HFF-Myc (cell line): ENCODE measurements around the gene SYNPO2L.

ENCODE experiments used
- DNase-seq: peaks from one replicate; pipeline ENCODE4 v3.0.0-alpha.2; 2011; ENCODE audit warnings: low read depth; ENCODE audit errors: extremely low read depth
- H3K4me3 ChIP-seq: replicated peaks from 2 replicates; pipeline ENCODE4 v1.5.1; 2011; ENCODE audit warnings: low read depth, mild to moderate bottlenecking, control low read depth, low read length
- CTCF ChIP-seq: IDR thresholded peaks from 2 replicates; pipeline ENCODE4 v1.5.1; 2012; ENCODE audit warnings: mild to moderate bottlenecking, low read depth, low read length, control low read depth; ENCODE audit errors: missing control alignments

The SYNPO2L gene

GRCh38 chr10:73643362-73643761, 12.5 kb downstream of the SYNPO2L start:
- no peak for DNase-seq
- no peak overlapping the region for H3K4me3 ChIP-seq
- no peak for TF ChIP-seq CTCF

GRCh38 chr10:73641328-73642060, 14.3 kb downstream of the SYNPO2L start, which contains the start of gene MYOZ1:
MYOZ1 (minus strand) TSS chr10:73641474; CDS start chr10:73640017, 1,457 bp downstream.
- no peak for DNase-seq
- H3K4me3 ChIP-seq = no peak within 1 kb of the TSS
- TF ChIP-seq CTCF = no peak

- no peak overlapping the region for H3K4me3 ChIP-seq
- DNase-seq = no peak
- TF ChIP-seq CTCF = no peak
Observed at GRCh38 chr10:73639286-73639685, 16.5 kb downstream of the SYNPO2L start.

GRCh38 chr10:73635781-73636180, 20.0 kb downstream of the SYNPO2L start:
- no peak overlapping the region for H3K4me3 ChIP-seq
- no peak for DNase-seq
- TF ChIP-seq CTCF = no peak

GRCh38 chr10:73634421-73634820, 21.4 kb downstream of the SYNPO2L start:
- DNase-seq = no peak
- TF ChIP-seq CTCF = no peak

GRCh38 chr10:73629165-73629564, 26.7 kb downstream of the SYNPO2L start:
- TF ChIP-seq CTCF = no peak
- no peak for DNase-seq
- H3K4me3 ChIP-seq = no peak overlapping the region

More at GRCh38 chr10:73634421-73634820, 21.4 kb downstream of the SYNPO2L start:
- H3K4me3 ChIP-seq = no peak overlapping the region
